HCT116 (cell line): ENCODE measurements around the gene PLCD3. TPM values are rescaled to one million over a fixed set of nuclear protein-coding genes. Genes with fewer than 3 reads are reported as not detected.
A peak's percentile ranks its signal among the peaks of the same experiment; 100 is the strongest.

Experiments used
- ATAC-seq: fragments of 200-7000 bp; cut with Tn5 transposase; 2 replicates; pipeline ENCODE4 v1.9.1; 2020; ENCODE audit warnings: mild to moderate bottlenecking, moderate library complexity
- BruUV-seq: library from RNA; stranded (reverse); fragments of 400-500 nt; replicated peaks from 2 replicates; lab custom pipeline; 2021; lab: Mats Ljungman, UMichigan
- CTCF ChIA-PET: fragments of 300-600 bp; sonication (Branson Sonifier 250); formaldehyde crosslinking; loops from one replicate; lab custom pipeline; 2021; ENCODE audit warnings: antibody characterized with exemption; lab: Charles Lee
- POLR2A ChIA-PET: fragments of 300-600, 350-600 bp; sonication (Branson Sonifier 250); formaldehyde crosslinking; loops from one replicate; lab custom pipeline; 2021; ENCODE audit warnings: antibody characterized with exemption; lab: Charles Lee
- RAD21 ChIA-PET, 2 experiments: fragments of 300-600 bp; sonication (Branson Sonifier 250); formaldehyde crosslinking; loops; one replicate each; lab custom pipeline; 2023; ENCODE audit warnings: low total read pairs in 2 of 2; ENCODE audit not compliant: uncharacterized antibody in 2 of 2, unreplicated experiment in 2 of 2, low non-redundant PET in 1 of 2; lab: Charles Lee
- DNase-seq: peaks from one replicate; pipeline ENCODE4 v3.0.0-alpha.2; 2010; ENCODE audit warnings: low read depth, low spot score
- H2AFZ ChIP-seq: fragments of 200-600 bp; shearing (Covaris generic), sonication (generic); 2 replicates; pipeline ENCODE4 v1.6.1; 2017; ENCODE audit warnings: low read depth, mixed run types, mixed read lengths, antibody characterized with exemption, low read length; ENCODE audit not compliant: poor library complexity, severe bottlenecking
- H3K27ac ChIP-seq: 2 replicates; pipeline ENCODE4 v1.5.1; 2012; ENCODE audit warnings: low read depth, low read length
- H3K27me3 ChIP-seq: fragments of 200-600 bp; sonication (generic); 2 replicates; pipeline ENCODE4 v1.6.1; 2016; ENCODE audit warnings: mixed run types, low read length, mixed read lengths; ENCODE audit not compliant: insufficient read depth
- H3K36me3 ChIP-seq, 2 experiments: fragments of 200-500 bp in 1 of 2; fragments of 200-600 bp in 1 of 2; sonication (Bioruptor generic) in 1 of 2; sonication (generic) in 1 of 2; 2 replicates each; pipeline versions ENCODE4 v1.5.1 to v1.6.1; 2014 to 2016; ENCODE audit warnings: low read length in 2 of 2, inconsistent platforms in 1 of 2, mixed read lengths in 1 of 2, mixed run types in 1 of 2; ENCODE audit not compliant: insufficient read depth in 2 of 2, control insufficient read depth in 1 of 2
- H3K4me1 ChIP-seq, 2 experiments: fragments of 200-600 bp in 1 of 2; sonication (generic) in 1 of 2; 2 replicates each; pipeline versions ENCODE4 v1.5.1 to v1.6.1; 2012 to 2017; ENCODE audit warnings: low read length in 2 of 2, inconsistent platforms in 1 of 2, mild to moderate bottlenecking in 1 of 2, mixed read lengths in 1 of 2, mixed run types in 1 of 2, moderate library complexity in 1 of 2; ENCODE audit not compliant: insufficient read depth in 2 of 2, control insufficient read depth in 1 of 2
- H3K4me2 ChIP-seq: fragments of 200-600 bp; sonication (generic); 2 replicates; pipeline ENCODE4 v1.6.1; 2017; ENCODE audit warnings: mixed run types, low read length, mixed read lengths
- H3K4me3 ChIP-seq, 2 experiments: fragments of 200-600 bp in 1 of 2; sonication (generic) in 1 of 2; replicated peaks in 1 of 2; 2 replicates each; pipeline ENCODE4 v1.5.1; 2011 to 2016; ENCODE audit warnings: low read length in 2 of 2, control low read depth in 1 of 2, low read depth in 1 of 2, mild to moderate bottlenecking in 1 of 2, mixed read lengths in 1 of 2, mixed run types in 1 of 2
- H3K79me2 ChIP-seq: fragments of 200-600 bp; sonication (generic); 2 replicates; pipeline ENCODE4 v1.6.1; 2017; ENCODE audit warnings: mild to moderate bottlenecking, mixed run types, low read length, moderate library complexity, mixed read lengths; ENCODE audit not compliant: insufficient read depth
- H3K9ac ChIP-seq: fragments of 200-600 bp; sonication (generic); 2 replicates; pipeline ENCODE4 v1.6.1; 2016; ENCODE audit warnings: low read length, mixed read lengths
- H3K9me2 ChIP-seq: fragments of 200-600 bp; sonication (generic), shearing (Covaris generic); 2 replicates; pipeline ENCODE4 v1.6.1; 2017; ENCODE audit warnings: mixed run types, mild to moderate bottlenecking, moderate library complexity; ENCODE audit not compliant: insufficient read depth
- H3K9me3 ChIP-seq, 2 experiments: fragments of 200-500 bp in 1 of 2; fragments of 200-600 bp in 1 of 2; sonication (Bioruptor generic) in 1 of 2; sonication (generic) in 1 of 2; 2 replicates each; pipeline ENCODE4 v1.6.1; 2014 to 2017; ENCODE audit warnings: low read length in 2 of 2, mixed read lengths in 2 of 2, inconsistent platforms in 1 of 2, low read depth in 1 of 2, mild to moderate bottlenecking in 1 of 2, mixed run types in 1 of 2, moderate library complexity in 1 of 2; ENCODE audit not compliant: control insufficient read depth in 1 of 2, insufficient read depth in 1 of 2
- H4K20me1 ChIP-seq: fragments of 200-600 bp; sonication (generic), shearing (Covaris generic); 2 replicates; pipeline ENCODE4 v1.6.1; 2017; ENCODE audit warnings: mixed run types, mild to moderate bottlenecking, moderate library complexity; ENCODE audit not compliant: insufficient read depth
- CBX3 ChIP-seq: IDR thresholded peaks from 2 replicates; pipeline ENCODE4 v1.6.1; 2012; ENCODE audit warnings: low read depth
- CEBPB ChIP-seq: IDR thresholded peaks from 2 replicates; pipeline ENCODE4 v1.6.1; 2012; ENCODE audit warnings: low read depth
- EGR1 ChIP-seq: IDR thresholded peaks from 2 replicates; pipeline ENCODE4 v1.6.1; 2012; ENCODE audit warnings: low read depth
- EZH2phosphoT487 ChIP-seq: fragments of 200-600 bp; IDR thresholded peaks from 2 replicates; pipeline ENCODE4 v1.6.1; 2018; ENCODE audit warnings: antibody characterized with exemption, borderline replicate concordance
- FOSL1 ChIP-seq: IDR thresholded peaks from 2 replicates; pipeline ENCODE4 v1.6.1; 2012; ENCODE audit warnings: low read depth
- POLR2A ChIP-seq: IDR thresholded peaks from 2 replicates; pipeline ENCODE4 v1.7.0; 2011; ENCODE audit warnings: borderline replicate concordance; ENCODE audit not compliant: insufficient read depth, insufficient read length; ENCODE audit errors: extremely low read depth
- RAD21 ChIP-seq: IDR thresholded peaks from 2 replicates; pipeline ENCODE4 v1.6.1; 2012; ENCODE audit warnings: low read depth, mild to moderate bottlenecking
- SIN3A ChIP-seq: IDR thresholded peaks from 2 replicates; pipeline ENCODE4 v1.6.1; 2012; ENCODE audit warnings: low read depth
- SRF ChIP-seq: IDR thresholded peaks from 2 replicates; pipeline ENCODE4 v1.6.1; 2012; ENCODE audit warnings: low read depth
- YY1 ChIP-seq: IDR thresholded peaks from 2 replicates; pipeline ENCODE4 v1.6.1; 2011; ENCODE audit warnings: low read length, low read depth, moderate library complexity, mild to moderate bottlenecking; ENCODE audit not compliant: insufficient replicate concordance; ENCODE audit errors: extremely low read depth
- intact Hi-C: fragments of 100-400 bp; cut with micrococcal nuclease; formaldehyde crosslinking; loops from 2 replicates; pipeline ENCODE4 v1.10.0; 2022
- total RNA-seq: library from RNA; stranded (reverse); gene quantifications from one replicate; pipeline ENCODE4 v1.2.1, GENCODE V29; 2021; ENCODE audit not compliant: unreplicated experiment
- TF ChIP-seq, protein P1 (sequence below): IDR thresholded peaks from 2 replicates; pipeline ENCODE4 v1.6.1; 2011; ENCODE audit warnings: mild to moderate bottlenecking, low read length, moderate library complexity; ENCODE audit not compliant: insufficient replicate concordance; ENCODE audit errors: extremely low read depth
- TF ChIP-seq, protein P2 (sequence below): IDR thresholded peaks from 2 replicates; pipeline ENCODE4 v1.6.1; 2012
- TF ChIP-seq, protein P3 (sequence below), 3 experiments: fragments of 200-600 bp in 1 of 3; sonication (generic) in 1 of 3; IDR thresholded peaks in 2 of 3; conservative IDR thresholded peaks in 1 of 3; 2 replicates each; pipeline ENCODE4 v1.5.1; 2012 to 2017; ENCODE audit warnings: low read depth in 2 of 3, low read length in 2 of 3, antibody characterized with exemption in 1 of 3, borderline replicate concordance in 1 of 3, control low read depth in 1 of 3, mild to moderate bottlenecking in 1 of 3, mixed read lengths in 1 of 3, mixed run types in 1 of 3, moderate library complexity in 1 of 3; ENCODE audit not compliant: insufficient read depth in 1 of 3
- TF ChIP-seq, protein P4 (sequence below): IDR thresholded peaks from 2 replicates; pipeline ENCODE4 v1.6.1; 2012

Gene PLCD3
- total RNA-seq, 1 experiment from 2014 or later: 197 TPM

DNA sequence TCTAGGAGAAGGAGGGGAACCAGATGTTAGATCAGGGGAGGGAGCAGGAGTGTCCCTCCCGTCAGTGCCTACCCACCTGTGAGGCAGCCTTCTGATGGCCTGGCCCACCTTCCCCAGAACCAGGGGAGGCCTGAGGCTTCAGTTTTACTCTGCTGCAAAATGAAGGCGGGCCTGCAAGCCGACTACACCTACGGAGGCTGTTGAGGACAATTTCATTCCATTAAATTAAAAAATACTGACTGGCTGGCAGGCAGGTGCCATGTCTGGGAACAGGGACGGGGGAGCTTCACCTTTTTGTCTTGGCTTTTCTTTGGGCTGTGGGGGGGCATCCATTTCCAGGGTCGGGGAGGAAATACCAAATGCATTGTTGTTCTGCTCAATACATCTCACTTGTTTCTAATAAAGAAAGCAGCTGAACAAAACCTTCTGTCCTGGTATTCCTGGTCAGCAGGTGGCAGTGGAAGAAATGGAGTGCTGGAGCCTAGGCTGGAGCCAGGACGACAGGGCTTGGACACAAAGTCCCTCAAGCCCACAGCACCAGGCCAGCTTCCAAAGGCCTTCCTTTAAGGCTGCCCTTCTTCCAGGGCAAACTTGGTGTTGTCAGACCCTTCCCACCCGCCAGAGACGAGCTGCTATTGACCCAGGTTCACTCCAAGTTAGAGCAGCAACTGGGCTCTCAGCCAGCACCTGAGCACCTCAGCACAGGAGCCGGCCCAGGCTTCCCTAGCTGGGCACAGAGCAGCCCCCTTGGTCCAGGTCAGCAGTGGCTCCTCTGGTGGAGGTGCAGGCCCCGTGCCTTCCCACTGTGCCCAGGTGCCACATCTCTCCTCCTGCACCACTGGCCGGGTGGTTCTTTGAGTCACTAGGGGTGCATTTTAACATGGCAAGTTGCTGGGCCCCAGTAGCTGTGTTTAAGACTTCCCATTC, 23.5 kb downstream of the PLCD3 start (continued):
- TF ChIP-seq, protein P1, sequence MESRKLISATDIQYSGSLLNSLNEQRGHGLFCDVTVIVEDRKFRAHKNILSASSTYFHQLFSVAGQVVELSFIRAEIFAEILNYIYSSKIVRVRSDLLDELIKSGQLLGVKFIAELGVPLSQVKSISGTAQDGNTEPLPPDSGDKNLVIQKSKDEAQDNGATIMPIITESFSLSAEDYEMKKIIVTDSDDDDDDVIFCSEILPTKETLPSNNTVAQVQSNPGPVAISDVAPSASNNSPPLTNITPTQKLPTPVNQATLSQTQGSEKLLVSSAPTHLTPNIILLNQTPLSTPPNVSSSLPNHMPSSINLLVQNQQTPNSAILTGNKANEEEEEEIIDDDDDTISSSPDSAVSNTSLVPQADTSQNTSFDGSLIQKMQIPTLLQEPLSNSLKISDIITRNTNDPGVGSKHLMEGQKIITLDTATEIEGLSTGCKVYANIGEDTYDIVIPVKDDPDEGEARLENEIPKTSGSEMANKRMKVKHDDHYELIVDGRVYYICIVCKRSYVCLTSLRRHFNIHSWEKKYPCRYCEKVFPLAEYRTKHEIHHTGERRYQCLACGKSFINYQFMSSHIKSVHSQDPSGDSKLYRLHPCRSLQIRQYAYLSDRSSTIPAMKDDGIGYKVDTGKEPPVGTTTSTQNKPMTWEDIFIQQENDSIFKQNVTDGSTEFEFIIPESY: no peak
- TF ChIP-seq, protein P2, sequence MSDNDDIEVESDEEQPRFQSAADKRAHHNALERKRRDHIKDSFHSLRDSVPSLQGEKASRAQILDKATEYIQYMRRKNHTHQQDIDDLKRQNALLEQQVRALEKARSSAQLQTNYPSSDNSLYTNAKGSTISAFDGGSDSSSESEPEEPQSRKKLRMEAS: no peak
- no peak for TF ChIP-seq EGR1
- no peak for TF ChIP-seq EZH2phosphoT487
- no peak for TF ChIP-seq POLR2A
- no peak for TF ChIP-seq FOSL1
- no peak for TF ChIP-seq SIN3A
- TF ChIP-seq RAD21: peak; percentile 78
- TF ChIP-seq, all 23 proteins: peak for 3

DNA sequence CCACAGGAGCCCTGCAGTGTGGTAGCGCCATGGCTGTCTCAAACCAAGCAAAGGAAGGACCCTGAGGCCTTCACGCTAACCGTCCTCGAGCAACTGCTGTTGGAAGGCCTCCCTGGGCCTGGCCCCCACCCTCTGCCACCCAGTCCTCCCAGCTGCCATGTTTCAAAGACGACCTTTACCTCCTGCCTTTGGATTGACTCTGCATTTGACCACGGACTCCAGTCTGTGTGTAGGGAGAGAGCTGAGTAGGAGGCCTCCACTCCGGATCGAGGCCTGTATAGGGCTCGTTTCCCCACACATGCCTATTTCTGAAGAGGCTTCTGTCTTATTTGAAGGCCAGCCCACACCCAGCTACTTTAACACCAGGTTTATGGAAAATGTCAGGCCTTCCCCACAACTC, 24.3 kb downstream of the PLCD3 start:
- Histone ChIP-seq H3K27ac (no peak overlapping the region; the same call in 1 of the 2 replicates), H4K20me1 (no peaks in the 10 kb centered on the region), H2AFZ (no peak overlapping the region), H3K4me3 (no peak overlapping the region), H3K9me3 (no peaks in the 10 kb centered on the region), H3K4me2 (no peak overlapping the region), H3K36me3 (peaks cover 17 to 36% of the 10 kb centered on the region in 2 experiments), H3K4me1 (peaks cover 3 to 10% of the 10 kb centered on the region in 2 experiments; a peak in 2 of 4 replicates), H3K79me2 (no peaks in the 10 kb centered on the region), H3K9me2 (no peaks in the 10 kb centered on the region), H3K27me3 (no peaks in the 10 kb centered on the region), H3K9ac (no peak overlapping the region)
- ChIA-PET CTCF (interaction anchor here (1.3 to 2.2 kb wide), 4 partner anchors 9 to 90 kb away, joined by 3 to 9 read pairs (median 6); partner anchors contain the start of gene ACBD4), POLR2A (no interaction called here), RAD21 (no interaction called here)
- no peak for TF ChIP-seq CEBPB
- TF ChIP-seq POLR2A: no peak
- TF ChIP-seq, protein P1: no peak
- no peak for TF ChIP-seq YY1
- TF ChIP-seq SRF: no peak
- TF ChIP-seq, protein P3, sequence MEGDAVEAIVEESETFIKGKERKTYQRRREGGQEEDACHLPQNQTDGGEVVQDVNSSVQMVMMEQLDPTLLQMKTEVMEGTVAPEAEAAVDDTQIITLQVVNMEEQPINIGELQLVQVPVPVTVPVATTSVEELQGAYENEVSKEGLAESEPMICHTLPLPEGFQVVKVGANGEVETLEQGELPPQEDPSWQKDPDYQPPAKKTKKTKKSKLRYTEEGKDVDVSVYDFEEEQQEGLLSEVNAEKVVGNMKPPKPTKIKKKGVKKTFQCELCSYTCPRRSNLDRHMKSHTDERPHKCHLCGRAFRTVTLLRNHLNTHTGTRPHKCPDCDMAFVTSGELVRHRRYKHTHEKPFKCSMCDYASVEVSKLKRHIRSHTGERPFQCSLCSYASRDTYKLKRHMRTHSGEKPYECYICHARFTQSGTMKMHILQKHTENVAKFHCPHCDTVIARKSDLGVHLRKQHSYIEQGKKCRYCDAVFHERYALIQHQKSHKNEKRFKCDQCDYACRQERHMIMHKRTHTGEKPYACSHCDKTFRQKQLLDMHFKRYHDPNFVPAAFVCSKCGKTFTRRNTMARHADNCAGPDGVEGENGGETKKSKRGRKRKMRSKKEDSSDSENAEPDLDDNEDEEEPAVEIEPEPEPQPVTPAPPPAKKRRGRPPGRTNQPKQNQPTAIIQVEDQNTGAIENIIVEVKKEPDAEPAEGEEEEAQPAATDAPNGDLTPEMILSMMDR (IDR thresholded peaks at IDR 0.05 in 2 of 3, conservative IDR thresholded peaks at IDR 0.05 in 1 of 3; ENCODE audit: borderline replicate concordance in 1 of 3, insufficient read depth in 1 of 3, low read depth in 2 of 3, low read length in 2 of 3): no peak
- TF ChIP-seq, protein P4, sequence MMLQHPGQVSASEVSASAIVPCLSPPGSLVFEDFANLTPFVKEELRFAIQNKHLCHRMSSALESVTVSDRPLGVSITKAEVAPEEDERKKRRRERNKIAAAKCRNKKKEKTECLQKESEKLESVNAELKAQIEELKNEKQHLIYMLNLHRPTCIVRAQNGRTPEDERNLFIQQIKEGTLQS: no peak
- no peak for TF ChIP-seq CBX3
- no TSS peak for BruUV-seq
- intact Hi-C loops: no loop called here
- no peak for ATAC-seq
- no peak for DNase-seq
